ENCODE data around the gene SCAMP2. TPM values are rescaled to one million over a fixed set of nuclear protein-coding genes. Genes with fewer than 3 reads are reported as not detected.
A peak's percentile ranks its signal among the peaks of the same experiment; 100 is the strongest.

The SCAMP2 gene
- polyA plus RNA-seq, 1 experiment, result 116 TPM

GRCh38 chr15:74845581-74845980 is 27.6 kb downstream of the SCAMP2 start:
- H3K4me3 ChIP-seq (ENCODE audit: low read depth, low read length), result no peak overlapping the region
- ChIA-PET CTCF (no interaction called here), POLR2A (no interaction called here)
- TF ChIP-seq, protein P1, sequence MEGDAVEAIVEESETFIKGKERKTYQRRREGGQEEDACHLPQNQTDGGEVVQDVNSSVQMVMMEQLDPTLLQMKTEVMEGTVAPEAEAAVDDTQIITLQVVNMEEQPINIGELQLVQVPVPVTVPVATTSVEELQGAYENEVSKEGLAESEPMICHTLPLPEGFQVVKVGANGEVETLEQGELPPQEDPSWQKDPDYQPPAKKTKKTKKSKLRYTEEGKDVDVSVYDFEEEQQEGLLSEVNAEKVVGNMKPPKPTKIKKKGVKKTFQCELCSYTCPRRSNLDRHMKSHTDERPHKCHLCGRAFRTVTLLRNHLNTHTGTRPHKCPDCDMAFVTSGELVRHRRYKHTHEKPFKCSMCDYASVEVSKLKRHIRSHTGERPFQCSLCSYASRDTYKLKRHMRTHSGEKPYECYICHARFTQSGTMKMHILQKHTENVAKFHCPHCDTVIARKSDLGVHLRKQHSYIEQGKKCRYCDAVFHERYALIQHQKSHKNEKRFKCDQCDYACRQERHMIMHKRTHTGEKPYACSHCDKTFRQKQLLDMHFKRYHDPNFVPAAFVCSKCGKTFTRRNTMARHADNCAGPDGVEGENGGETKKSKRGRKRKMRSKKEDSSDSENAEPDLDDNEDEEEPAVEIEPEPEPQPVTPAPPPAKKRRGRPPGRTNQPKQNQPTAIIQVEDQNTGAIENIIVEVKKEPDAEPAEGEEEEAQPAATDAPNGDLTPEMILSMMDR (IDR thresholded peaks at IDR 0.05; ENCODE audit: low read depth, low read length), result no peak
- no peaks in the 10 kb centered on the region for H3K27me3 ChIP-seq (ENCODE audit: control insufficient read depth, insufficient read depth, low read length)
- no peak overlapping the region for H3K27ac ChIP-seq (ENCODE audit: low read depth, low read length)
- DNase-seq (ENCODE audit: low read depth, low spot score), result no peak
- H3K9me3 ChIP-seq (ENCODE audit: control insufficient read depth, insufficient read depth, low read length), result no peaks in the 10 kb centered on the region

GRCh38 chr15:74845208-74845568 is 28.0 kb downstream of the SCAMP2 start:
- Histone ChIP-seq H3K4me3 (ENCODE audit: low read depth, low read length) (no peak overlapping the region), H3K27ac (ENCODE audit: low read depth, low read length) (no peak overlapping the region), H3K9me3 (ENCODE audit: control insufficient read depth, insufficient read depth, low read length) (no peaks in the 10 kb centered on the region), H3K27me3 (ENCODE audit: control insufficient read depth, insufficient read depth, low read length) (no peaks in the 10 kb centered on the region)
- ChIA-PET POLR2A (no interaction called here), CTCF (interaction anchor here (0.9 kb wide), 1 partner anchor 58 kb away, joined by 3 read pairs; no protein-coding TSS in a partner anchor)
- no peak for DNase-seq (ENCODE audit: low read depth, low spot score)
- TF ChIP-seq, protein P1 (IDR thresholded peaks at IDR 0.05; ENCODE audit: low read depth, low read length), result no peak

GRCh38 chr15:74844319-74845207 is 28.6 kb downstream of the SCAMP2 start:
- H3K4me3 ChIP-seq (ENCODE audit: low read depth, low read length), result no peak overlapping the region
- DNase-seq (ENCODE audit: low read depth, low spot score), result no peak
- TF ChIP-seq, protein P1 (IDR thresholded peaks at IDR 0.05; ENCODE audit: low read depth, low read length), result no peak
- no peaks in the 10 kb centered on the region for H3K27me3 ChIP-seq (ENCODE audit: control insufficient read depth, insufficient read depth, low read length)
- no peak overlapping the region for H3K27ac ChIP-seq (ENCODE audit: low read depth, low read length)
- CTCF ChIA-PET, result interaction anchor here (0.9 kb wide), 1 partner anchor 57 kb away, joined by 3 read pairs; no protein-coding TSS in a partner anchor
- POLR2A ChIA-PET, result interaction anchor here (0.6 kb wide), 1 partner anchor 12 kb away, joined by 8 read pairs; no protein-coding TSS in a partner anchor
- H3K9me3 ChIP-seq (ENCODE audit: control insufficient read depth, insufficient read depth, low read length), result no peaks in the 10 kb centered on the region

DNA sequence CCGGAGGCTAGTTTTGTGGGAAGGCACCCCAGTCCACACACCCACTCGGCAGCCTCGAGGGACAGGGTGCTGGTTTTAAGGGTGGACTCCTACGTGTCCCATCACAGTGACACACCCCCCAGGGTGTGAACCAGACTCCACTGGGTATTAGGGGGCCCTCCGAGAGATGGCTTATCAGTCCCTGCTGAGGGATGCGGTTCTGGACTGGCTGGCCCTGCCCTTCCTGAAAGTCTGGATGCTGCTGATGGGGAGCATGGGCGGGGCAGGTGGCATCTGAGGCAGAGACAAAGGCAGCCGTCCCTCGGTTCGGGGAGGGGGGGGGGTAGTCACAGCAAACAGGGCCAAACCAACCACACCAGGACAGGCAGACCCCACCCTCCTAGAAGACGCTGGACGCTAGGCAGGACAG is 29.3 kb downstream of the SCAMP2 start:
- Histone ChIP-seq H3K27ac (ENCODE audit: low read depth, low read length) (peak overlapping the region; percentile 77), H3K4me3 (ENCODE audit: low read depth, low read length) (no peak overlapping the region), H3K9me3 (ENCODE audit: control insufficient read depth, insufficient read depth, low read length) (no peaks in the 10 kb centered on the region), H3K27me3 (ENCODE audit: control insufficient read depth, insufficient read depth, low read length) (no peaks in the 10 kb centered on the region)
- TF ChIP-seq, protein P1 (IDR thresholded peaks at IDR 0.05; ENCODE audit: low read depth, low read length), result no peak
- DNase-seq (ENCODE audit: low read depth, low spot score), result no peak
- POLR2A ChIA-PET, result interaction anchor here (0.6 kb wide), 1 partner anchor 12 kb away, joined by 8 read pairs; no protein-coding TSS in a partner anchor
- CTCF ChIA-PET, result interaction anchor here (1.5 to 2.7 kb wide), 2 partner anchors 13 to 58 kb away, joined by 3 to 13 read pairs; no protein-coding TSS in a partner anchor

DNA sequence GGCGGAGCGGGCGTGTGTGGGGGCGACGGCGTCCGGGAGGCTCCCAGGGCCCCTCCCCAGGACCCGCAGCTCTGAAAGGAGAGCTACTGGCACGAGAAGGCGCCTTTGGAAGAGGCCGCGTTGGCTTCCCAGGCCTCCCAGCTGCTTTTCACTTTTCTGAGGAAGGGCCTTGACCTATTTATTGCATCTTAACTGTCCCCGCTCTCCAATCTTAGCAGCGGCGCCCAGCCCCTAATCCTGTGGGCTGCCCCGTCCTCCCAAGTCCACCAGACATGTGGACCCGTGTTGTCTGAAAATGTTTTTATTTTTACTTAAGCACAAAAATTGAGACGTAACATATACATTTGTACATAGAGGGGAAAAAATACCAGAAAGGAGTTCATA is 29.7 kb downstream of the SCAMP2 start:
- DNase-seq (ENCODE audit: low read depth, low spot score), result no peak
- Histone ChIP-seq H3K27ac (ENCODE audit: low read depth, low read length) (peak overlapping the region; percentile 77), H3K4me3 (ENCODE audit: low read depth, low read length) (peak overlapping the region; percentile 51), H3K9me3 (ENCODE audit: control insufficient read depth, insufficient read depth, low read length) (no peaks in the 10 kb centered on the region), H3K27me3 (ENCODE audit: control insufficient read depth, insufficient read depth, low read length) (no peaks in the 10 kb centered on the region)
- CTCF ChIA-PET, result interaction anchor here (1.5 to 2.7 kb wide), 2 partner anchors 12 to 58 kb away, joined by 3 to 13 read pairs; no protein-coding TSS in a partner anchor
- TF ChIP-seq, protein P1 (IDR thresholded peaks at IDR 0.05; ENCODE audit: low read depth, low read length), result no peak; the same call in 1 of the 2 replicates
- POLR2A ChIA-PET, result no interaction called here

Measured in AG04450 (cell line).